ENCODE data around the gene S100A1. TPM values are rescaled to one million over a fixed set of nuclear protein-coding genes. Genes with fewer than 3 reads are reported as not detected.

The S100A1 gene
- total and polyA plus RNA-seq, 2 of the 8 experiments (the other 6 are each of a cell fraction or from before 2014, with no cell fraction given), result 2.0 TPM; not detected in 1

GRCh38 chr1:153611356-153611755 lies 16.9 kb upstream of the S100A1 start (continued):
- no peak for TF ChIP-seq CHD7 (IDR thresholded peaks at IDR 0.05; ENCODE audit: insufficient replicate concordance, low read length)
- no peak for TF ChIP-seq CBX8 (IDR thresholded peaks at IDR 0.05; ENCODE audit: borderline replicate concordance, low read depth, low read length)
- no peak for TF ChIP-seq E2F6 (IDR thresholded peaks at IDR 0.05)
- no peak for TF ChIP-seq TEAD4 (IDR thresholded peaks at IDR 0.05; ENCODE audit: low read depth, low read length)
- no peak for TF ChIP-seq ASH2L (IDR thresholded peaks at IDR 0.05; ENCODE audit: low read length)
- no peak for TF ChIP-seq MAX (IDR thresholded peaks at IDR 0.05)
- TF ChIP-seq EGR1 (IDR thresholded peaks at IDR 0.05; ENCODE audit: borderline replicate concordance, low read depth, low read length), result no peak

Measured in H1 (cell line).